B cell (primary cell): Measurements from ENCODE around the gene NHS.

Experiments used
- CTCF ChIP-seq: fragments of 200-600 bp; IDR thresholded peaks from one replicate; pipeline ENCODE4 v1.8.0; 2022; ENCODE audit warnings: antibody characterized with exemption, mild to moderate bottlenecking
- EZH2 ChIP-seq: IDR thresholded peaks from 2 replicates; pipeline ENCODE4 v1.6.1; 2012; ENCODE audit warnings: borderline replicate concordance, low read depth, mild to moderate bottlenecking, moderate library complexity, low read length; ENCODE audit not compliant: insufficient read depth, poor library complexity, severe bottlenecking

- TF ChIP-seq EZH2 (no peak), CTCF (no peak)
These were observed 235.8 kb downstream of the NHS start for GRCh38 chrX:17610788-17611187.
